ENCODE data around the gene EPC2. TPM values are rescaled to one million over a fixed set of nuclear protein-coding genes. Genes with fewer than 3 reads are reported as not detected.

EPC2 gene
- total and polyA plus RNA-seq, 10 of the 15 experiments (the other 5 are each of a cell fraction or from before 2014, with no cell fraction given), result 2.0 to 16.5 (median 10.8) TPM

DNA sequence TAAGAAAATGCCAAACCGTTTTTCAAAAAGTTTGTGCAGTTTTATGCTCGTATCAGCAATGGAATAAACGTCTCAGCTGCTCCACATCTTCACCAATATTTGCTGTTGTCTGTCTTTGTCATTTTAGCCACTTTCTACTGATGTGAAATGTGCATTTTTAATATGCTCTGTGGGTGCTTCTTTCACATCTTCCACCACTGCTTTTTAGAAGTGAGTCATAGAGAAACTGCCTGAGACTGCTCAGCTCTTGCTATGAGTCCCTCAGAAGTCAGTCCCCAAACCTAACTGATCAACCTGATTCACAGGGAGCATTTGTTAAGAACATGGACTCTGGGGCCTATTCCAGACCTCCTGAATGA, 41.0 kb upstream of the EPC2 start:
- WGBS (ENCODE audit: insufficient coverage, insufficient replicate concordance, low lambda C conversion rate, missing lambda C conversion rate), result 0% methylated on average over 3 of the region's 3 CpGs
- BruUV-seq (replicated peaks), result no TSS peak
- Histone ChIP-seq H3K9ac (ENCODE audit: control insufficient read depth, insufficient read depth, low read length) (no peak overlapping the region), H2AFZ (ENCODE audit: control insufficient read depth, low read depth, low read length) (no peak overlapping the region), H3K36me3 (ENCODE audit: control insufficient read depth in 2 of 2, insufficient read depth in 2 of 2, low read length in 1 of 2) (no peaks in the 10 kb centered on the region), H3K4me1 (ENCODE audit: control insufficient read depth, insufficient read depth, low read length) (peaks cover 13% of the 10 kb centered on the region), H3K27me3 (replicated peaks in 1 of 2; ENCODE audit: control insufficient read depth in 2 of 2, insufficient read depth in 2 of 2, low read length in 1 of 2) (peaks cover 3% of the 10 kb centered on the region in 2 experiments; a peak in 2 of 4 replicates), H3K4me2 (ENCODE audit: control insufficient read depth, insufficient read depth) (peak overlapping the region; percentile 50), H4K20me1 (ENCODE audit: control insufficient read depth, insufficient read depth) (no peaks in the 10 kb centered on the region), H3K27ac (ENCODE audit: control insufficient read depth, insufficient read depth) (no peak overlapping the region), H3K4me3 (no peak overlapping the region), H3K79me2 (ENCODE audit: control insufficient read depth, insufficient read depth, low read length) (no peaks in the 10 kb centered on the region), H3K9me3 (replicated peaks; ENCODE audit: control insufficient read depth, insufficient read depth, low read length) (peaks cover 20% of the 10 kb centered on the region; the same call in 2 of the 3 replicates)
- FAIRE-seq (peak; percentile 31), ATAC-seq (peak; percentile 99), DNase-seq (ENCODE audit: low read depth, low spot score) (peak; percentile 73)
- intact Hi-C loops (cut with micrococcal nuclease; ENCODE audit: unreplicated experiment) (no loop called here), in situ Hi-C loops (cut with MboI) (no loop called here)
- SMC1A ChIA-PET (ENCODE audit: uncharacterized antibody, unreplicated experiment), result interaction anchor here (1.0 to 3.6 kb wide), 2 partner anchors 11 to 14 kb away, joined by 5 to 19 read pairs; no protein-coding TSS in a partner anchor
- RAD21 ChIA-PET (ENCODE audit: unreplicated experiment), result interaction anchor here (1.2 to 1.5 kb wide), 3 partner anchors 11 to 616 kb away, joined by 3 to 4 read pairs (median 3); no protein-coding TSS in a partner anchor
- POLR2A ChIA-PET, result no interaction called here
- CTCF ChIA-PET, result interaction anchor here (1.0 to 2.2 kb wide), 4 partner anchors 8 to 613 kb away, joined by 3 to 7 read pairs (median 4); no protein-coding TSS in a partner anchor
- TF ChIP-seq EZH2 (IDR thresholded peaks at IDR 0.05; ENCODE audit: borderline replicate concordance, control insufficient read depth, low read depth, low read length), result no peak
- TF ChIP-seq WRNIP1 (IDR thresholded peaks at IDR 0.05; ENCODE audit: borderline replicate concordance, low read depth, low read length), result no peak
- TF ChIP-seq, protein P1, sequence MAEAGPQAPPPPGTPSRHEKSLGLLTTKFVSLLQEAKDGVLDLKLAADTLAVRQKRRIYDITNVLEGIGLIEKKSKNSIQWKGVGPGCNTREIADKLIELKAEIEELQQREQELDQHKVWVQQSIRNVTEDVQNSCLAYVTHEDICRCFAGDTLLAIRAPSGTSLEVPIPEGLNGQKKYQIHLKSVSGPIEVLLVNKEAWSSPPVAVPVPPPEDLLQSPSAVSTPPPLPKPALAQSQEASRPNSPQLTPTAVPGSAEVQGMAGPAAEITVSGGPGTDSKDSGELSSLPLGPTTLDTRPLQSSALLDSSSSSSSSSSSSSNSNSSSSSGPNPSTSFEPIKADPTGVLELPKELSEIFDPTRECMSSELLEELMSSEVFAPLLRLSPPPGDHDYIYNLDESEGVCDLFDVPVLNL (IDR thresholded peaks at IDR 0.05; ENCODE audit: low read depth, low read length), result no peak
- TF ChIP-seq, protein P2, sequence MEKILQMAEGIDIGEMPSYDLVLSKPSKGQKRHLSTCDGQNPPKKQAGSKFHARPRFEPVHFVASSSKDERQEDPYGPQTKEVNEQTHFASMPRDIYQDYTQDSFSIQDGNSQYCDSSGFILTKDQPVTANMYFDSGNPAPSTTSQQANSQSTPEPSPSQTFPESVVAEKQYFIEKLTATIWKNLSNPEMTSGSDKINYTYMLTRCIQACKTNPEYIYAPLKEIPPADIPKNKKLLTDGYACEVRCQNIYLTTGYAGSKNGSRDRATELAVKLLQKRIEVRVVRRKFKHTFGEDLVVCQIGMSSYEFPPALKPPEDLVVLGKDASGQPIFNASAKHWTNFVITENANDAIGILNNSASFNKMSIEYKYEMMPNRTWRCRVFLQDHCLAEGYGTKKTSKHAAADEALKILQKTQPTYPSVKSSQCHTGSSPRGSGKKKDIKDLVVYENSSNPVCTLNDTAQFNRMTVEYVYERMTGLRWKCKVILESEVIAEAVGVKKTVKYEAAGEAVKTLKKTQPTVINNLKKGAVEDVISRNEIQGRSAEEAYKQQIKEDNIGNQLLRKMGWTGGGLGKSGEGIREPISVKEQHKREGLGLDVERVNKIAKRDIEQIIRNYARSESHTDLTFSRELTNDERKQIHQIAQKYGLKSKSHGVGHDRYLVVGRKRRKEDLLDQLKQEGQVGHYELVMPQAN (conservative IDR thresholded peaks at IDR 0.05), result no peak
- TF ChIP-seq NR2C2 (IDR thresholded peaks at IDR 0.05; ENCODE audit: borderline replicate concordance, control insufficient read depth, insufficient read length, low read depth), result no peak
- no peak for TF ChIP-seq KLF5 (IDR thresholded peaks at IDR 0.05; ENCODE audit: partially characterized antibody)
- TF ChIP-seq, protein P3, sequence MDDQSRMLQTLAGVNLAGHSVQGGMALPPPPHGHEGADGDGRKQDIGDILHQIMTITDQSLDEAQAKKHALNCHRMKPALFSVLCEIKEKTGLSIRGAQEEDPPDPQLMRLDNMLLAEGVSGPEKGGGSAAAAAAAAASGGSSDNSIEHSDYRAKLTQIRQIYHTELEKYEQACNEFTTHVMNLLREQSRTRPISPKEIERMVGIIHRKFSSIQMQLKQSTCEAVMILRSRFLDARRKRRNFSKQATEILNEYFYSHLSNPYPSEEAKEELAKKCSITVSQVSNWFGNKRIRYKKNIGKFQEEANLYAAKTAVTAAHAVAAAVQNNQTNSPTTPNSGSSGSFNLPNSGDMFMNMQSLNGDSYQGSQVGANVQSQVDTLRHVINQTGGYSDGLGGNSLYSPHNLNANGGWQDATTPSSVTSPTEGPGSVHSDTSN (IDR thresholded peaks at IDR 0.05; ENCODE audit: insufficient replicate concordance, low read depth, low read length), result no peak
- peak; percentile 69 for TF ChIP-seq GABPA (IDR thresholded peaks at IDR 0.05; ENCODE audit: low read depth)
- TF ChIP-seq STAT3 (IDR thresholded peaks at IDR 0.05; ENCODE audit: low read depth, low read length), result no peak
- TF ChIP-seq, protein P4, sequence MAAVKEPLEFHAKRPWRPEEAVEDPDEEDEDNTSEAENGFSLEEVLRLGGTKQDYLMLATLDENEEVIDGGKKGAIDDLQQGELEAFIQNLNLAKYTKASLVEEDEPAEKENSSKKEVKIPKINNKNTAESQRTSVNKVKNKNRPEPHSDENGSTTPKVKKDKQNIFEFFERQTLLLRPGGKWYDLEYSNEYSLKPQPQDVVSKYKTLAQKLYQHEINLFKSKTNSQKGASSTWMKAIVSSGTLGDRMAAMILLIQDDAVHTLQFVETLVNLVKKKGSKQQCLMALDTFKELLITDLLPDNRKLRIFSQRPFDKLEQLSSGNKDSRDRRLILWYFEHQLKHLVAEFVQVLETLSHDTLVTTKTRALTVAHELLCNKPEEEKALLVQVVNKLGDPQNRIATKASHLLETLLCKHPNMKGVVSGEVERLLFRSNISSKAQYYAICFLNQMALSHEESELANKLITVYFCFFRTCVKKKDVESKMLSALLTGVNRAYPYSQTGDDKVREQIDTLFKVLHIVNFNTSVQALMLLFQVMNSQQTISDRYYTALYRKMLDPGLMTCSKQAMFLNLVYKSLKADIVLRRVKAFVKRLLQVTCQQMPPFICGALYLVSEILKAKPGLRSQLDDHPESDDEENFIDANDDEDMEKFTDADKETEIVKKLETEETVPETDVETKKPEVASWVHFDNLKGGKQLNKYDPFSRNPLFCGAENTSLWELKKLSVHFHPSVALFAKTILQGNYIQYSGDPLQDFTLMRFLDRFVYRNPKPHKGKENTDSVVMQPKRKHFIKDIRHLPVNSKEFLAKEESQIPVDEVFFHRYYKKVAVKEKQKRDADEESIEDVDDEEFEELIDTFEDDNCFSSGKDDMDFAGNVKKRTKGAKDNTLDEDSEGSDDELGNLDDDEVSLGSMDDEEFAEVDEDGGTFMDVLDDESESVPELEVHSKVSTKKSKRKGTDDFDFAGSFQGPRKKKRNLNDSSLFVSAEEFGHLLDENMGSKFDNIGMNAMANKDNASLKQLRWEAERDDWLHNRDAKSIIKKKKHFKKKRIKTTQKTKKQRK (IDR thresholded peaks at IDR 0.05; ENCODE audit: low read depth, low read length), result no peak
- TF ChIP-seq FOS (IDR thresholded peaks at IDR 0.05; ENCODE audit: borderline replicate concordance, extremely low read depth, insufficient read length), result no peak
- TF ChIP-seq, protein P5, sequence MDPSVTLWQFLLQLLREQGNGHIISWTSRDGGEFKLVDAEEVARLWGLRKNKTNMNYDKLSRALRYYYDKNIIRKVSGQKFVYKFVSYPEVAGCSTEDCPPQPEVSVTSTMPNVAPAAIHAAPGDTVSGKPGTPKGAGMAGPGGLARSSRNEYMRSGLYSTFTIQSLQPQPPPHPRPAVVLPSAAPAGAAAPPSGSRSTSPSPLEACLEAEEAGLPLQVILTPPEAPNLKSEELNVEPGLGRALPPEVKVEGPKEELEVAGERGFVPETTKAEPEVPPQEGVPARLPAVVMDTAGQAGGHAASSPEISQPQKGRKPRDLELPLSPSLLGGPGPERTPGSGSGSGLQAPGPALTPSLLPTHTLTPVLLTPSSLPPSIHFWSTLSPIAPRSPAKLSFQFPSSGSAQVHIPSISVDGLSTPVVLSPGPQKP (IDR thresholded peaks at IDR 0.05; ENCODE audit: low read depth, low read length), result no peak
- peak; percentile 34 to 36; a peak in 1 of 4 replicates for TF ChIP-seq BHLHE40 (IDR thresholded peaks at IDR 0.05; ENCODE audit: borderline replicate concordance in 1 of 2, low read depth in 2 of 2, low read length in 1 of 2)
- TF ChIP-seq POLR2AphosphoS2 (IDR thresholded peaks at IDR 0.05; ENCODE audit: low read depth, low read length), result no peak
